Stimulated activated CD4-positive, alpha-beta T cell treated with anti-CD3 and anti-CD28 coated beads, Interleukin-2, amount 100 ng/mL, for 4 hours (primary cell): ENCODE results near the gene ANKRD28.
"Not testable (repeated sequence)": the region's sequence is repeated elsewhere in the genome, so short reads cannot be mapped to it uniquely, and the experiment has no call there.

Experiments
- DNase-seq: peaks from one replicate; pipeline ENCODE4 v3.0.0-alpha.2; 2020; ENCODE audit warnings: low read depth

The ANKRD28 gene

DNA sequence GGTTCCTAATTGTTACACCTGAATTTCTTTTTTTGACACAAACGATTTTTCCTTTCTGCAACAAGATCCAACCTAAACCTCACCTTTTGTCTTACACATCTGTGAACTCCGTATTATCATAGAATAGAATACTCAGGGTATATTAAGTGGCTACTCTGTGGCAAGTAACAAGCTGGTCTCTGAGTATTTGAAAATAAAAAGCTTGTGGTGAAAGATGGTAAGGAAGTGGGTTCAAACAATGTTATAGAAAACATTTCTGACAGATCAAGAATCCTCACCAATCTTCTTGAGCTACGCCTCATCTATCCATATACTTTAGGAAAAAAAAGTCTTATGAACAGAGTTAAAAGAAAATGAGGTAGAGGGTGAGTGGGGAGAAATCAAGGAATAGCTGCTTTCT, 3.5 kb upstream of the ANKRD28 start:
- no peak for DNase-seq

DNA sequence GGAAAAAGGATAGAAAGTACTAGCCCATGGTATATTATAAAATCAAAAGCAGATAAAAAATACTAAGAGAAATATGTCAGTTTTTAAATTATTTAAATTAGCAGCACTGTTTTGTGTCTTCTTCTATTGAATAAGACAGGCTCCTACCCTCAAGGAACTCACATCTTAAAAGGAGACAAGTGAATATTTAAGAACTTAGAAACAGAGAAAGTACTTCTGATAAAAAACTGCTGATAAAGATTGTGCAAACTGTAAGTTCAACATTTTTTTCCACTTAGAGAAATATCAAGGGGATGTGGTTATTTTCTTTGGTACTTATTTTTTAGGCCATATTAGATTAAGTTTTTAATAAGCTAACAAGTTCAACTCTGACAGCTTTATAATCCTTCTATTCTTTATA, 3.0 kb upstream of the ANKRD28 start:
- no peak for DNase-seq

DNA sequence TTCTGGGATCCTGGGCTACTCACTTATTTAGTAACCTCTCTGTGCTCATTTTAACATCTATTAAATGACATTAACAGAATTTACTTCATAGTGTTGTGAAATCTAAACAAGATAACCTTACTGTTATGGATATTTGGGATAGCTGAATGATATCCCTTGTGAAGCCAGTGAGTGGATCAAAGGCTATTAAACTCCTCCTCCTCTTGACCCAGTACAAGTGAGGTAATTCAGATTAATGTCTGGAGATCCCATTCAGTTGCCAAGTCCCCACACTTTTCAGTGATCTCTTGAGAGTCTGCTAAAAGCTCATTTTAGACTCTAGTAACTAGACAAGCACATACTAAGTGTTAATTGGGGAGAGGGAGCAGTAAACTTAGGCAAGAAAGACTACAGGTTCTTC, 2.5 kb upstream of the ANKRD28 start:
- DNase-seq, result no peak

DNA sequence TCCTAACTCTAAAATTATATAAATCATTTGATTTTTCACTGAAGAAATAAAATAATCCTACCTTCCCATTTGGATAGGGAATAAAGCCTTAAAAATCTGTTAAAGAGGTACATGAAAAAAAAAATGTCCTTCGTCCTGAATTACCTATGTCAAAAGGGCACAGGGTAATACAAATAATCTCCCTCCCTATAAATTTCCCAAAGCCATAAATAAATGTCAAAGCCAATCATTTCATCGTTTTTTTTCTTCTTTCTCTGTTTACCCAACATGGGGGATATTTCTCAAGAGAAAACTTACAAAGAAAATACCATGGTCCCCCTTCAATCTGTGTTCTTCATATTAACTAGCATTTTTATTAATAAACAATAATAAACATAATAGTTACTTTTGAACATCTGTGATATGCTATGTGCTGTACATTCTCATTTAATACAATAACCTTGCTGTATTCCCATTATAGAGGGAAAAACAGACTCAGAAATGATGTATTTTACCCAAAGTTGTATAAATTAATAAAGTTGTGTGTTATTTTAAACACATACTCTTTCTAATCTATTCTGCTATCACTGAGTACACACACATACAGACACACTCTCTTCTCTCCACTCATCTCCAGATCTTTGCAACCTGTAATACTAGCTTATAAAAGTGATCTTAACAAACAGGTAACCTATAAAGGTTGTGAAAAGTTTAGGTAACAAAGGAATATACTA, 910 bp upstream of the ANKRD28 start:
- DNase-seq, result no peak

DNA sequence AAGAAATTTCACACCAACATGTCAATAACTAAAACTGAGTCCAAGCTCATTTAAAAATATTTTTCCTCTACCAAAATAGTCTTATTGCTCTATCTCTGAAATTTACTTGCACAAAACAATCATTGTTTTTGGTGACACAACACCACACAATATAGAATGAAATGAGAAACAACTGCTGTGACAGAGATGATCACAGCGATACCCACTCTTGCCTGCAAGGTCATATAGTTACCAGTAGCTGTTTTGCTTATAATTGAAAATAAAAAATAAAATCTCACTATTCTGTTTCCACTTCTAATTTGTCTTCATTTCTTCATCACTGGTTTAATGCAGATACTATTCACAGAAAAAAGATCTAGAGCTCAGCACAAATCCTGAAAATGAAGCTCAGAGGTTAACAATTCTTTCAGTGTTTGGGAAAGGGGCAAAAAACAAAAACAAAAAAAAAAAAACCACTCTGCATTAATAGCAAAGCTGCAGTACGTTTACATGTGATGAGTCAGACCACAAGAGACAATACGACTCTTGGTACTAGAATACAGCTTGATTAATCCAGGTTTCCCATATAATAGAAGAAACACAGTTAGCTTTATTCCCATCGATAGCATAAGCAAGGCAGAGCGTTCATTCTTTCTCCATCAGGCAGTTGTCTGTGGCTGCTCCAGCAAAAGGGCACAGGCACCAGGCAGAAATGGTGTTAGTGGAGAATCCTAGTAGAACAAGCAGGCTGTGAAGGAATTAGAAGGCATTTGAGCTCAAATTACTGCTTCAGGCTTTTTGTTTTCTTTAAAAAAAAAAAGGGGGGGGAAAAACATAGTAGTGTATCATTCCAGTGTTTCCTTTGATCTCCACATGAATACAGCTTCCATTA, 773 bp downstream of the ANKRD28 start:
- DNase-seq, result no peak

DNA sequence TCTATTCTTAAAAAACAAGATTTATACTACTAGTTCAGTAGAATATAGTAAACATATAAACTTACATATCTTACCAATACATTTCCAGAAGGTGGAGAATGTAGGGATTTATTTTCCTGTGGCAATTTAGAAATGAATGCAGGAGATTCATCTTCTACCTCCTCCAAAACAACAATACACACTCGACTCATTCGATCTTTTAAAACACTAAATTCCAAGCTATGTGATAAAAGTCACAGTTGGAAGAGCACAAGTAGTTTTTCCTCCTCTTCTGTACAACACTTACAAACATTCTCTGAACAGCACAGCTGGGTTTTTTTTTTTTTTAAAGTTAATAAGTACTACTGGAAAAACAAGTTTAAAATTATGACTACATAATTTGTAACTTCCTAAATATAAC, 1.4 kb downstream of the ANKRD28 start:
- no peak for DNase-seq

DNA sequence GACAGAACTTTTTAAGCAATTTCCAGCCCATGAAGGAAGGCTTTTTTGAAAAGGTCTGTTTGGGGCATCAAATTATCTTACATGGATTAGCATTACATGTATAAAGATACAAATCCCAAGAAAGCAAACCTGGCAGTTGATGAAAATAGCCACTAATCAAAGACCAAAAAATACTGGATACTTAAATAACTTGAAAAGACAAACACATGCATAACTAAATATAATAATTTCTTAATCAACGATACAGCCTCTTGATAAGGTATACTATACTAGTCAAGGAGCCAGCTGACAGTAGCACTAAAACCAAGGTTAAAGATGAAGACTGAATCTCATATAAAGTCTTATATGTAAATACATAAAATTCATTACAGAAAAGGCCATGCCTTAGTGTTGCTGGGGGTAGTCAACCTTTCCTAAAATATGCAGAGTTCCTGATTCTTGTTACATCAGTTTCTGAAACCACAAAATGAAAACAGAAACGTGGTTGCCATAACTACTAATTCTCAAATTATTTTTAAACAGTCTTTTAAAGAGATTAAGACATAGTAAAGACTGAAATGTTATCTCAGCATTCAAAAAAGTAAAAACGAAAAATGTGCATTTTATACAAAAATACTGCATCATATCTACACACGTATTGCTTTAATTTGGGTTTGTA, 2.0 kb downstream of the ANKRD28 start:
- no peak for DNase-seq

DNA sequence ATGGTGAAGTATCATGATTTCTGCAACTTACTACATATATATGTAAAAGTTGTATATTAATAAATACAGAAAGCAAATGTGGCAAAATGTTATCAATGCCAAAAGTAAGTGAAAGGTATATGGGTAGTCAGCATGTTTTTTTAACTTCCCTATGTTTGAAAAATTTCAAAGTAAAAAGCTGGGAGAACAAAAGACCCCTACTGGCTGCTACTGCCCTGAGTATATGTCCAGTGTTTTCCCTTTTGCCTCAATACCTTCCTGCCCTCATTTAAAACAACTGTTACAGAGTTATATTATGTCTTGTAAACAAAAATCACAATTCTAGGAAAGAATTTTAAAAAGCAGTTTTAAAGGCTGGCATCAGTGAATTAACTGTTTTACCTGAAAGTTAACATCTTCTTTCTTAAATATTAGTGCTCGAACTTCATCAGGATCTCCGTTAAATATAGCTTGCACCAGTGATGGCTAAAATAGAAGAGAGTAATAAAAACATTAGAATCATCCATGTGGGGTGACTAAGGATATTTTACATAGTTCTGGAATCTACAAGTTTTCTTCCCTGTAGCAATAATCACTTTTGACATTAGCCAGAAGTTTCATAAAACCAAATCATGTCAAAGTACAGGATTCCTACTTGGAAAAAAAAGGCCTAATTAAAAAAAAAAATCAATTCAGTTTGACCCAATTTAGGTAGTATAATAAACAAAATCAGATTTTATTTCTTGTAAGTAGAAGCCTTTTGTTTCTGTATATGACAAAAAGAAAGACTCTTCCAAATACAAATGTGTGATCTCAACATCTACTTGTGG, 2.7 kb downstream of the ANKRD28 start:
- no peak for DNase-seq

DNA sequence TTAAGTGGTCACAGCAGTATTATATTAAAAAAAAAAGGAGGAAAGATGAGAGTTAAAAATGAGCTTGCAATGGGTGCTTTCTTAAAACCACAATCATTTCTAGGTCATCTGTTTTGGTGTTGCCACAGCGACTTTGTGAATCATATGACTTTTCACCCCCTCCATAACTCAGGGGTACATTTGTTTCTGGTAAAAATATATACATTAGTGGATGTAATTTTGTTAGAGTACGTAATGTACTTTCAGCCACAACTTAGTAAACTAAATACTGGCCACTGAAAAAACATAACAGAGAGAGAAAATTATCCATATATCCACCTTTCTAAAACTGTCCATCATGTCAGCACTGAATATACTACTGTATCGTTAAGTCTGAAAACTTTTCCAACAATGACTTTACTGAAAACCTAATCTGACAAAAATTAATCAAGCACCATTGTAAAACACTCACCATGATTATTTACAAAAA, 3.4 kb downstream of the ANKRD28 start:
- DNase-seq, result no peak

DNA sequence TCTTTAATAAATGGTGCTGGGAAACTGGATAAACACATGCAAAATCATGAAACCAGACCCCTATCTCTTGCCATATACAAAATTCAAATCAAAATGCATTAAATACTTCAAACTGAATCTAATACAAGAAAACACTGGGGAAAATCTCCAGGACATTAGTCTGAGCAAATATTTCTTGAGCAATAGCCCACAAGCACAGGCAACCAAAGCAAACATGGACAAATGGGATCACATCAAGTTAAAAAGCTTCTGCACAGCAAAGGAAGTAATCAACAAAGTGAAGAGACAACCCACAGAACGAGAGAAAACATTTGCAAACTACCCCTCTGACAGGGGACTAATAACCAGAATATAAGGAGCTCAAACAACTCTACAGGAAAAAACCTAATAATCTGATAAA, 6.3 kb downstream of the ANKRD28 start:
- no peak for DNase-seq

DNA sequence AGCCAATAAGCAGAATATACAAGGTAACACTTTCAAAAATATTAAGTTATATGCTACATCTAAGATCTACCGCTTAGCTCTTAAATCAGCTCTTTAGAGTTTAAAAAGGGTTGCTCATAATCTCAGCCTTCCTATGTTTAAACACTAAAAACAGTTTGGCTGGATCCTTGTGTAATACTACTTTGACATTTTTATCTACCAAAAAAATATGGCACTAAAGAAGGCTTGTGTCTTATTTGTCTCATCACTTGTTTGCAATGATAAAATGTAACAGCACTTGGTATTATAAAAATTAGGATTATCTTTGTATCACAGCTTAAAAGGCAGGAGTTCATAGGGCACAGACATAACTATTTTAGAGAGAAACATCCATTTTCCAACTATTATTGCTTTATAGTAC, 9.8 kb downstream of the ANKRD28 start:
- DNase-seq, result no peak

DNA sequence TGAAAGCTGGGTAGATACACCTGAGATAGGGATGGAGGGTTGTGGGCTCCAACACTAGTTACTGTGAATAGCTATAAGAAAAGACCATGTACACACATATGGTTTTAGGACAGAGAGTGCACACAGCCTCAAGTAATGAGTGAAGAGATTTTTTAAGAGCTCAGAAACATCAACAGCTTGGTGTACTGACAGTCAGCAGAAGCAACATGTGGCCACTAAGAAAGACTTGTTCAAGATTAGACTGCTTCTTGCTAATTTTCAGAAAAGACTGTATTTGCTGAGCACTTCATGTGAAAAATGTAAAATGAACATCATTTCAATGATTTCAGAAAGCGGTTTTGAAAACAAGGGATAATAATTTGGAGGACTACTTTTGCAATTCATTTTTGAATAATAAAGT, 10.3 kb downstream of the ANKRD28 start:
- no peak for DNase-seq

DNA sequence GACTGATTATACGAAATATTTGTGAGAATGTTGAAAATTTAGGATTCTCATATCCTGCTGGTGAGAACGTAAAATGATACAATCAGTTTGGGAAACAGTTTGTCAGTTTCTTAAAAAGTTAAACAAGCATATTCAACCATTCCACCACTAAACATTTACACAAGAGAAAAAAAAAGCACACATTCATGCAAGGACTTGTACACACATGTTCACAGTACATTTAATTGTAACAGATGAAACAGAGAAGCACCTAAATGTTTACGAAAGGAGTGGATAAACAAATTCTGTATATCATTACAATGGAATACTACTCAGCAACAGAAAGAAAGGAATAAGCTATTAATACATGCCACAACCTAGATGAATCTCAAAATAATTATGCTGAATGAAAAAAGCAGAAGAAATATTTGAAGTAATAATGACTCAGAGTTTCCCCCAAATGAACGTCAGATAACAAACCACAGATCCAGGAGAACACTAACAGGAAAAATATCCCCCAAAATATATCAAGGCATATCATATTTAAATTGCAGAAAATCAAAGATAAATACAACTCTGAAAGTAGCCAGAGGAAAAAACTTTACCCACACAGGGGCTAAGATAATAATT, 14.3 kb downstream of the ANKRD28 start:
- DNase-seq, result no peak

DNA sequence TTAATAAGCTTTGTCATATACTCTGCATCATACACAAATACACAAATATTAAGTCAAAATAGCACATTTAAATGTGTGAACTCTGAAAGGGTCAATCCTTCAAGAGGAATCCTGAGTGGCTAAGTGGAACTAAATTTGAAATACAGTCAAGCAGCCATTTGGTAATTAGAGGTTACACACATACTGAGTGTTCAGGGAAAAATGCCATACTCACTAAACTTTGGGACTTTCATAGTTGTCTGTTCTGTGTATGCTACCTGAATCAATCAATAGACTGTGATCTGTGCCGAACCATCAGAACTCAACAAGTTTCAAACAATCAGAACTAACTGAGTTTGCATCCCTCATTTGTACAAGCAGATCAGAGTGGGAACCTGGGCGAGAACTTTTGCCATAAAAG, 15.3 kb downstream of the ANKRD28 start:
- no peak for DNase-seq

DNA sequence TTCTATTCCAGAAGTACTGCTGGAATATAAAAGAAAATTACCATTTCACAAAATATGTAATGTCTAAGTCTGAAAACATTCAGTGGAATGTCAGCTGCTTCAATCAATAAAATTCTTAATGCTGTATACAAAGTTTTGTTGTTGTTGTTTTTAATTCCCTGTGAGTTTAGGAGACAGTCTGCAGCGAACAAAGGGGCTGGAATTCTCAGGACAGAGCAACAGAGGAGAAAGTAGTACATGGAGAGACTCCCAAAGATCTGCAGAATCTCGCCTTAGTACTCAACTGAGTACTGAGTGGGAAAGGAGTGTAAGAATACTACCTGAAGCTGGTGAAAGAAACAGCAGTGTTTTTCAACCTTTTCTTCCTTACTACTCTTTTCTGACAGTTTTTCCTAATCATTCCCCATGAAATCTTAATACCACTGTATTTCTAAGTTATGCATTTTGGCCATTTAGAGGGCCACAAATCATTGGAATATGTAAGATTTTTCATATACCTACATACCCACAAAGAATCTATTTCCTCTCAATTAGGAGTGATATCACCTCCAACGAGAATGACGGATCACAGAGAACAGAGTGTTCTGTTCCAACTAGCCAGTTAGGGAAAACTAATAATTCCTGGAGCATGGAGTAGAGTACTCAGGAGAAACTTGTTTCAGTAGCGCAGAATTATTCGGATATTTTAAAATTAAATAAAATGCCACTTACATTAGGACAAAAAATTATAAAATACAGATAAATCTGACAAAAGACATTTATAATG, 16.0 kb downstream of the ANKRD28 start:
- DNase-seq, result no peak

DNA sequence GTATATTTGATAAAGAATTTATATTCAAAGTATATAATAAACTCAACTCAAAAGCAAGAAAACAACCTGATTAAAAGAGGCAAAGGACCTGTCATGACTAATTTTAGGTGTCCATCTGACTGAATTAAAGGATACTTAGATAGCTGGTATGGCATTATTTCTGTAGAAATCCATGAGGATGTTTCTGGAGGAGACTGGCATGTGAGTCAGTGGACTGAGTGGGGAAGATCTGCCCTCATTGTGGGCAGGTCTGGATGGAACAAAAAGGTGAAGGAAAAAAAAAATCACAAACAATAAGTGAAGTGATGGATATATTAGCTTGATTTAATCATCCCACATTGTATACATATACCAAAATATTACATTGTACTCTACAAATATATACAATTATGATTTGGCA, 16.6 kb downstream of the ANKRD28 start:
- DNase-seq, result no peak

DNA sequence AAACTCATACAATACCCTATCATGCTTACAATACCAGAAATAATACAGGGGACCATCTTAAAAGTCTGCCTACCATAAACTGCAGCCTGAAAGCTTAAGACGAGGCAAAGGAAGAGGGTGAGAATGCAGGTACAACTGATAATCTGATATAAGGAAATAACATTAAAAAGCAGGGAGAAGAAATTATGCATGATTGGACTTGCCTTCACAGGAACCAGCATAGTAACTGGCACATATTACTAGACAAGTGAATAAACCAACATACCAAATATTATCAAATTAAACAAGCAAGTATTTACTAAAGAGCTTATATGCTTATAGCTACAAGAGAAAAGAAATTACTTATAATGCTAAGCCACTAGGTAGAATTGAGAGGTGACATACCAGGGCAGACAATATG, 18.7 kb downstream of the ANKRD28 start:
- DNase-seq, result no peak

DNA sequence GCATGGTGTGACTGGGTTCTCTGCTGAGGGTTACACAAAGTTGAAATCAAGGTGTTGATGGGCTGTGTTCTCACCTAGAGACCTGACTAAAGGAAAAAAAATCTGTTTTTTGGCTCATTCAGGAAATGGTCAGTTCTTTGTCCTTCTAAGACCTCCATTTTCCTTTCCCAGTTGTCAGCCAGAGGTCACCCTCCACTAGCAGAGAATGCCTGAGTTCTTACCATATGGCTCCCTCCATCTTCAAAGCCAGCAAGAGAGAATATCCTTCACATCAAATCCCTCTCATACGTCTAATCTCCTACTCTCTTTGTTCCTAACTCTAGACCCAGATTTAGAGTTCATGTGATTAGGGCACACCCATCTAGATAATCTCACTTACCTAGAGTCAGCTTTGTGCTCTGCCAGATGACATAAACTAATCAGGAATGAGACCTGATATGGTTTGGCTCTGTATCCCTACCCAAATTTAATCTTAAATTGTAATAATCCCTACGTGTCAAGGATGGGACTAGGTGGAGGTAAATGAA, 19.4 kb downstream of the ANKRD28 start:
- no peak for DNase-seq

DNA sequence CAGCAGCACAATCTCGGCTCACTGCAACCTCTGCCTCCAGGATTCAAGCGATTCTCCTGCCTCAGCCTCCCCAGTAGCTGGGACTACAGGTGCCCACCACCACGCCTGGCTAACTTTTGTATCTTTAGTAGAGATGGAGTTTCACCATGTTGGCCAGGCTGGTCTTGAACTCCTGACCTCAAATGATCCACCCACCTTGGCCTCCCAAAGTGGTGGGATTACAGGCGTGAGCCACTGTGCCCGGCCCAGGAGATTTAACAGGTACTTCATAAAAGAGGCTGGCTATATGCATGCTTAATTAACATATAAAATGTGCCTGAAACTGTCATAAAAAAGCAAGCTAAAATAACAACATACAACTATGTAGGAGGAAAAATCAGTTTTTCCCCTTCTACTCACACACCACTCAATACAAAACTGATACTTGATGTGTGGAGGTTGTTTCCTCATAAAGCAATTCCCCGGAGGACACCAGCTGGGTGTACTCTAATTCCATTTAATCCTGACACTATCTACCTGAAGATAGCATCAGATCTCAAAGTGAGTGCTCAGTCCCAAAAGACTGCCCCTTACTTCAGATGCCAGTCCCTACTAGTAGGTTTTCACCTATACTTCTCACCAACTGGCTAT, 22.7 kb downstream of the ANKRD28 start:
- DNase-seq, result not testable (repeated sequence)

DNA sequence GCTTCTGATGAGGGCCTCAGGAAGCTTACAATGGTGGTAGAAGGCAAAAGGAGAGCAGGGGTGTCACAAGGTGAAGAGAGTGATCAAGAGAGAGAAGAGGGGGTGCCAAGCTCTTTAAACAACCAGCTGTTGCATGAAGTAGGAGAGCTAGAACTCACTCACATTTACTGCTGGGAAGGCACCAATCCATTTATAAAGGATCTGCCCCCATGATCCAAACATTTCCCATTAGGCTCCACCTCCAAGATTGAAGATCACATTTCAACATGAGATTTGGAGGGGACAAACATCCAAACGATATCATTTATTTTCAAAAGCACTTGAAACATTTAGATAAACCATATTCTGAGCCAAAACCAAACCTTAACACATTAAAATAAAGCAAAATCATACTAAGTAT, 26.3 kb downstream of the ANKRD28 start:
- no peak for DNase-seq
